ENCODE results near the gene CNIH4. TPM values are rescaled to one million over a fixed set of nuclear protein-coding genes. Genes with fewer than 3 reads are reported as not detected.
A peak's percentile ranks its signal among the peaks of the same experiment; 100 is the strongest.
"Not testable (repeated sequence)": the region's sequence is repeated elsewhere in the genome, so short reads cannot be mapped to it uniquely, and the experiment has no call there.

The CNIH4 gene
- total RNA-seq, 2 experiments from 2014 or later = 44.8 to 45.1 TPM

- ATAC-seq (no peak), DNase-seq (no peak)
- TF ChIP-seq CTCF (IDR thresholded peaks at IDR 0.05) = no peak
- H3K27me3 Mint-ChIP-seq = no peaks in the 10 kb centered on the region
- H3K9me3 Mint-ChIP-seq = no peaks in the 10 kb centered on the region
- intact Hi-C loops (cut with micrococcal nuclease) = no loop called here
- H3K4me3 Mint-ChIP-seq = no peak overlapping the region
- H3K4me1 Mint-ChIP-seq (ENCODE audit: low read depth) = peaks cover 24% of the 10 kb centered on the region
- POLR2A ChIA-PET = interaction anchor here (0.8 to 1.4 kb wide), 2 partner anchors 9 to 27 kb away, joined by 3 to 4 read pairs; partner anchors contain the start of gene WDR26
- CTCF ChIA-PET = interaction anchor here (0.8 to 1.3 kb wide), 2 partner anchors 10 to 14 kb away, joined by 3 to 4 read pairs; no protein-coding TSS in a partner anchor
- H3K36me3 Mint-ChIP-seq (ENCODE audit: low read depth) = peaks cover 38% of the 10 kb centered on the region
- no peak overlapping the region for H3K27ac Mint-ChIP-seq
Measured at GRCh38 chr1:224407571-224408293, 51.1 kb downstream of the CNIH4 start.

DNA sequence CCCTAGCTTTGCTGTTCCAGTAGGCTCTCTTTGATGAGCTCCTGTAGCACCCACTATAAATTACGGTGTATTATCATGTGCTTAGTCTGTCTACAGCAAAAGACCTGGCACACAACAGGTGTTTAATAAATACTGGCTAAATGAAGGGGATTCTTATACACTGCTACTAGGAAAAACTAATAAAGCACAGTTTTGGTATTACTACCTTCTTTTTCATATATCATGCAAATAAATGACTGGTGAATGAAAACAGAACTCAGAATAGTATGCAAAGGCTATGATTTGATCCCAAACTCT is 51.6 kb downstream of the CNIH4 start:
- TF ChIP-seq CTCF (IDR thresholded peaks at IDR 0.05) = no peak
- H3K27ac Mint-ChIP-seq = no peak overlapping the region
- ChIA-PET POLR2A (interaction anchor here (0.8 kb wide), 1 partner anchor 9 kb away, joined by 3 read pairs; no protein-coding TSS in a partner anchor), CTCF (interaction anchor here (0.8 to 1.3 kb wide), 2 partner anchors 9 to 13 kb away, joined by 3 to 4 read pairs; no protein-coding TSS in a partner anchor)
- no peaks in the 10 kb centered on the region for H3K9me3 Mint-ChIP-seq
- no peak overlapping the region for H3K4me3 Mint-ChIP-seq
- H3K36me3 Mint-ChIP-seq (ENCODE audit: low read depth) = peaks cover 38% of the 10 kb centered on the region
- ATAC-seq (no peak), DNase-seq (no peak)
- intact Hi-C loops (cut with micrococcal nuclease) = no loop called here
- peaks cover 23% of the 10 kb centered on the region for H3K4me1 Mint-ChIP-seq (ENCODE audit: low read depth)
- H3K27me3 Mint-ChIP-seq = no peaks in the 10 kb centered on the region

DNA sequence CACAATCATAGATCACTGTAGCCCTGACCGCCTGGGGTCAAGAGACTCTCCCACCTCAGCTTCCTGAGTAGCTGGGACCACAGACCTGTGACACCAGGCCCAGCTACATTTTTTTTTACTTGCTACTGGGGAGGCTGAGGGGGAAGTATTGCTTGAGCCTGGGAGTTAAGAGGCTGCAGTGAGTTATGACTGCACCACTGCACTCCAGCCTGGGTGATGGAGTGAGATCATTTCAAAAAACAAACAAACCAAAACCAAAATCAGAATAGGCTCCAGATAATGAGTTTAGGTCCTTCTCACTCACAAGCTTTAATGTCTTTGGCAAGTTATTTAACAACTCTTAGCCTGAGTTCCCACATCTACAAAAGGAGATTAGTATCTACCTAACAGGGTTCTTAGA is 55.1 kb downstream of the CNIH4 start:
- no peaks in the 10 kb centered on the region for H3K27me3 Mint-ChIP-seq
- no peak for DNase-seq
- no peaks in the 10 kb centered on the region for H3K9me3 Mint-ChIP-seq
- intact Hi-C loops (cut with micrococcal nuclease) = no loop called here
- H3K27ac Mint-ChIP-seq = peak overlapping the region; percentile 39
- TF ChIP-seq CTCF (IDR thresholded peaks at IDR 0.05) = no peak
- ChIA-PET POLR2A (interaction anchor here (1.2 to 1.4 kb wide), 2 partner anchors 13 to 20 kb away, joined by 3 to 4 read pairs; no protein-coding TSS in a partner anchor), CTCF (interaction anchor here (1.0 to 1.5 kb wide), 2 partner anchors 19 to 21 kb away, joined by 3 read pairs; no protein-coding TSS in a partner anchor)
- ATAC-seq = peak; percentile 34
- peaks cover 13% of the 10 kb centered on the region for H3K4me1 Mint-ChIP-seq (ENCODE audit: low read depth)
- no peak overlapping the region for H3K4me3 Mint-ChIP-seq
- peaks cover 30% of the 10 kb centered on the region for H3K36me3 Mint-ChIP-seq (ENCODE audit: low read depth)

DNA sequence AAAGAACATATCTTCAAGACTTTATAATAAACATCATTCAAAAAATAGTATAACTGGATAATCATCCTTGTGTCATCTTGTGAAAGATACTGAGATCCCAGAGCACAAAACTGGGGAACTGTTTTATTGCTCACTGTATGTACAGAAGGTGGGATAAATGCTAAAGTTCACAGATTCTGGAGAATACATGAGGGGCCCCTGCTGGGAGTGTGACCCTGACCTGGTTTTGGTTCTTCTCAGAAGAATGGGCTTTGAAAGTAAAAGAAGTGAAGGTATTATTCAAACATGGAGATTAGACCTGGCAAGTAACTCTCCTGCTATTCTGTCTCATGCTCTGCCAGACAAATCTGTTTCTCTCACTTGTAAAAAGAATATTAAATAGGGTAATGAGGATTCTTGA is 63.4 kb downstream of the CNIH4 start:
- Mint-ChIP-seq H3K27ac (no peak overlapping the region), H3K4me3 (no peak overlapping the region), H3K4me1 (ENCODE audit: low read depth) (peaks cover 21% of the 10 kb centered on the region), H3K9me3 (no peaks in the 10 kb centered on the region), H3K36me3 (ENCODE audit: low read depth) (peaks cover 47% of the 10 kb centered on the region), H3K27me3 (no peaks in the 10 kb centered on the region)
- ATAC-seq = no peak
- DNase-seq = no peak
- no peak for TF ChIP-seq CTCF (IDR thresholded peaks at IDR 0.05)
- ChIA-PET POLR2A (interaction anchor here (0.7 kb wide), 1 partner anchor 321 kb away, joined by 3 read pairs; no protein-coding TSS in a partner anchor), CTCF (no interaction called here)
- intact Hi-C loops (cut with micrococcal nuclease) = no loop called here

- CTCF ChIA-PET = interaction anchor here (1.2 kb wide), 2 partner anchors 17 to 34 kb away, joined by 3 read pairs; no protein-coding TSS in a partner anchor
- no peak for DNase-seq
- intact Hi-C loops (cut with micrococcal nuclease) = no loop called here
- TF ChIP-seq CTCF (IDR thresholded peaks at IDR 0.05) = no peak
- Mint-ChIP-seq H3K9me3 (no peaks in the 10 kb centered on the region), H3K4me3 (no peak overlapping the region), H3K36me3 (ENCODE audit: low read depth) (peaks cover 54% of the 10 kb centered on the region), H3K27ac (peak overlapping the region; percentile 34), H3K27me3 (no peaks in the 10 kb centered on the region), H3K4me1 (ENCODE audit: low read depth) (peaks cover 44% of the 10 kb centered on the region)
- ATAC-seq = no peak
- POLR2A ChIA-PET = interaction anchor here (0.8 to 2.7 kb wide), 3 partner anchors 9 to 22 kb away, joined by 3 to 8 read pairs (median 3); partner anchors contain the start of gene WDR26
Measured at GRCh38 chr1:224425279-224425884, 68.7 kb downstream of the CNIH4 start.

- intact Hi-C loops (cut with micrococcal nuclease); H3K4me3 Mint-ChIP-seq; H3K27ac Mint-ChIP-seq; H3K27me3 Mint-ChIP-seq; ATAC-seq; CTCF ChIA-PET; DNase-seq; H3K9me3 Mint-ChIP-seq; POLR2A ChIA-PET: not testable (repeated sequence)
- peaks cover 61% of the 10 kb centered on the region for H3K36me3 Mint-ChIP-seq (ENCODE audit: low read depth)
- peaks cover 55% of the 10 kb centered on the region for H3K4me1 Mint-ChIP-seq (ENCODE audit: low read depth)
Measured at GRCh38 chr1:224426869-224427268, 70.2 kb downstream of the CNIH4 start.

Measured in activated CD8-positive, alpha-beta T cell treated with anti-CD3 and anti-CD28 coated beads for 36 hours (primary cell).